Brain microvascular endothelial cell (primary cell): Measurements from ENCODE around the gene TMSB4X.
"Not testable (repeated sequence)": the region's sequence is repeated elsewhere in the genome, so short reads cannot be mapped to it uniquely, and the experiment has no call there.

Source experiments
- DNase-seq: peaks from one replicate; pipeline ENCODE4 v3.0.0-alpha.2; 2020
- H3K27ac ChIP-seq: fragments of 250-450 bp; sonication (Bioruptor Pico); 2 replicates; pipeline ENCODE4 v1.5.1; 2020; ENCODE audit warnings: mild to moderate bottlenecking, moderate library complexity
- H3K27me3 ChIP-seq: fragments of 250-450 bp; sonication (Bioruptor Pico); replicated peaks from 2 replicates; pipeline ENCODE4 v1.5.1; 2020; ENCODE audit warnings: mild to moderate bottlenecking
- H3K36me3 ChIP-seq: fragments of 250-450 bp; sonication (Bioruptor Pico); replicated peaks from 2 replicates; pipeline ENCODE4 v1.5.1; 2020; ENCODE audit warnings: mild to moderate bottlenecking
- H3K4me3 ChIP-seq: 2 replicates; pipeline ENCODE4 v1.5.1; 2011; ENCODE audit warnings: low read depth, mild to moderate bottlenecking, control low read depth, low read length, moderate library complexity
- CTCF ChIP-seq: IDR thresholded peaks from 2 replicates; pipeline ENCODE4 v1.5.1; 2011; ENCODE audit warnings: low read depth, mild to moderate bottlenecking, moderate library complexity, low read length, control low read depth, inconsistent platforms; ENCODE audit errors: missing control alignments
- in situ Hi-C: cut with HindIII; loops from 2 replicates; pipeline ENCODE4 v1.10.0; 2017; ENCODE audit warnings: low sequenced_read_pairs, low pct_ligation_motif_present

Gene TMSB4X

GRCh38 chrX:12979616-12980015 lies 4.7 kb downstream of the TMSB4X start:
- Histone ChIP-seq H3K27ac (peak overlapping the region; percentile 93), H3K36me3 (peaks cover 23% of the 10 kb centered on the region), H3K27me3 (no peaks in the 10 kb centered on the region), H3K4me3 (no peak overlapping the region)
- no peak for TF ChIP-seq CTCF
- no peak for DNase-seq
- in situ Hi-C loops, result no loop called here

GRCh38 chrX:12980039-12980438 lies 5.1 kb downstream of the TMSB4X start:
- Histone ChIP-seq H3K36me3 (peaks cover 22% of the 10 kb centered on the region), H3K27ac (peak overlapping the region; percentile 93)
- DNase-seq, H3K27me3 ChIP-seq, H3K4me3 ChIP-seq, in situ Hi-C loops: not testable (repeated sequence)

- Histone ChIP-seq H3K4me3 (no peak overlapping the region), H3K36me3 (peaks cover 5% of the 10 kb centered on the region), H3K27me3 (no peaks in the 10 kb centered on the region), H3K27ac (no peak overlapping the region)
- no peak for TF ChIP-seq CTCF
- DNase-seq, result no peak
- in situ Hi-C loops, result no loop called here
Observed at GRCh38 chrX:12981880-12982279, 7.0 kb downstream of the TMSB4X start.

- in situ Hi-C loops, result no loop called here
- H3K27me3 ChIP-seq, result no peaks in the 10 kb centered on the region
- peak; percentile 18 for DNase-seq
- H3K27ac ChIP-seq, result peak overlapping the region; percentile 6
- no peak for TF ChIP-seq CTCF
- no peak overlapping the region for H3K4me3 ChIP-seq
- no peaks in the 10 kb centered on the region for H3K36me3 ChIP-seq
Observed at GRCh38 chrX:12984603-12985319, 9.9 kb downstream of the TMSB4X start.

GRCh38 chrX:12985331-12985730 lies 10.4 kb downstream of the TMSB4X start:
- Histone ChIP-seq H3K36me3 (no peaks in the 10 kb centered on the region), H3K4me3 (no peak overlapping the region), H3K27ac (peak overlapping the region; percentile 3), H3K27me3 (no peaks in the 10 kb centered on the region)
- TF ChIP-seq CTCF, result no peak
- in situ Hi-C loops, result no loop called here
- DNase-seq, result no peak

GRCh38 chrX:12986164-12986779 lies 11.4 kb downstream of the TMSB4X start:
- Histone ChIP-seq H3K36me3 (no peaks in the 10 kb centered on the region), H3K27me3 (no peaks in the 10 kb centered on the region), H3K4me3 (no peak overlapping the region), H3K27ac (no peak overlapping the region)
- no peak for TF ChIP-seq CTCF
- in situ Hi-C loops, result no loop called here
- DNase-seq, result no peak
